DMS 273 (cell line): ENCODE measurements around the gene IGFL4.

Experiments
- DNase-seq: peaks from one replicate; lab custom pipeline; 2025; ENCODE audit not compliant: unreplicated experiment; lab: John Stamatoyannopoulos, UW

Gene IGFL4

DNA sequence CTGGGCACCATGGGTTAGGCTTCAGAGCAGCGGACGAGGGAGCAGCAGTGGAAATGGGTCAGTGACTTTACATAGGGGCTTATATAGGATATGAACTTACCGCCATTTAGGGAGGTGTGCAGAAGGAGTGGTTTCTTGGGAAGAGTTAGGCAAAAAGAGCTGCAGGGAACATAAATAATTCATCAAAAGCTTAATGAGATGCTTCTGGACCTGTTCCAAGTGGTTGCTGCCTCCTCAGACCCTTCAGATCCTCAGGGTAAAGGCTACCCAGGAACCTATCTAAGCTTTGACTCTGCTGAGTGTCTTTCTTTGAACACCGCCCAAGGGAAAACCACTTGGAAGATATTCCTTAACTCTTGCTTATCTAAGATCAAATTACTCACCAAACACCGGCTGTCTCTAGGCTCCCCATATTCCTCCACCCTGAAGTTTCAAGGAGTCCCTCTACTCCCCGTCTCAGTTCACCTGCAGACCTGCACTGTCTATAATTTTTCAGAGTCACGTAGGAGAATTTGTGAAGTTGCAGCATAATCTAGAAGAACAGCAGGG lies at the start of gene IGFL4:
Gene IGFL4 (minus strand): TSS at position 51 of the 549 bp plus-strand sequence. CDS start 40 bp downstream, at position 11.
- peak; percentile 51 for DNase-seq

DNA sequence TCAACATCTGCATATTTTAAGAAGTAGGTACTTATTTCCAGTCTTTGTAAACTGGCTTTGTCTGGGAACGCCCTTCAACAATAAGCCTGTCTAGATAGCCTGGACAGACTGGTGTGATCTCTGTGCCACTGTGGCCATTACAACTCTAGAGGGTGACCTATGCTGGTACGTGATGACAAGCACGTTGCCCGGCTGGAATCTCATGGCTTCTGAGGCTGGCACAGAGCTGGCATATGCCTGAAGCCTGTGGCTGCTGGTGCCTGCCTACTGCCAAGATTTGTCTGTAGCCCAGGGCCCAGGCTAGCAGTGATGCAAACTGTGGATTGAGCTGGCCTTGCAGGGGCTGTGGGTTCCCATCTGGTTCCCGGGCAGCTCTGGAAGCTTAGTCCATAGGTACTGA lies 49.6 kb upstream of the IGFL4 start:
- DNase-seq: no peak

DNA sequence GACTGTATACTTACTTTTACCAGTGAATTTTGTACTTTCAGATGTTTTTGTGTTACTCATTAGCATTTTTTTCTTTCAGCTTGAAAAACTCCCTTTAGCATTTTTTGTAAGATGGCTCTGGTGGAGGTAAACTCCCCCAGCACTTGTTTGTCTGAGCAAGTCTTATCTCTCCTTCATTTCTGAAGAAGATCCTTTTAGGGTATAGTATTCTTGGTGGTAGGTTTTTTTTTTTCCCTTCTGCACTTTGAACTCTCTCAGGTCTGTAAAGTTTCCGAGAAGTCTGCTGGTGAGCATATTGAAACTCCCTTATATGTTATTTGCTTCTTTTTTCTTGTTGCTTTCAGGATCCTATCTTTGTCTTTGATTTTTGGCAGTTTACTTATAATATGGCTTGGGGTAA lies 48.6 kb upstream of the IGFL4 start:
- no peak for DNase-seq

DNA sequence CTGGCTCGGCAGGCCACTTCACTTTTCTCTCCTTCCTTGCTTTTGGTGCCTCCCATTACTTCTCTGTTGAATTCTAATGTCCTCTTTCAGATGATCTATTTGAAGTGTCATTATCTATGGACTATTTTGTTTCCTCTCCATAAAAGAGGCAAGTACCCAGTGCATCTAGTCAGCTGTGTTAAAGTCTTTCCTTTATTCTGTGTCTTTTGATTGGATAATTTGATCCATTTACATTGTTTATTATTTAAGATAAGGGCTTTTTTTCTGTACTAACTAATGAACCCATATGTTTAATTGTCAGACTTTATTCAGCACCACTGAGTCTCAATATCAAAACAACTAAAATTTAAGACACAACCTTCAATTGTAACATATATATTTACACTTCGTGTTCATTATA lies 47.3 kb upstream of the IGFL4 start:
- no peak for DNase-seq

DNA sequence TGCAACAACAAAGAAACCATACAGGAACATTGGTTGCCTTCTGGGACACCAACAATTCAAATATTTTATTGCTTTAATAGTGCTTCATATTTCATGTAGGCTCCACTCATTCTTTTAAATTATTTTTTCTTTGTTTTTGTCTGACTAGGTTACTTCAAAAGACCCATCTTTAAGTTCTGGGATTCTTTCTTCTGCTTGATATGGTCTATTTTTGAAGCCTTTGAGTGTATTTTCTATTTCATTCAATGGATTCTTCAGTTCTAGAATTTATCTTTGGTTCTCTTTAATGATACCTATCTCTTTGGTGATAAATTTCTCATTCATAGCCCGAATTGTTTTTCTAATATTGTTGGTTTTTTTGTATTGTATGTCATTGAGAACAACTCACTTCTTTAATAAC lies 45.1 kb upstream of the IGFL4 start:
- no peak for DNase-seq

DNA sequence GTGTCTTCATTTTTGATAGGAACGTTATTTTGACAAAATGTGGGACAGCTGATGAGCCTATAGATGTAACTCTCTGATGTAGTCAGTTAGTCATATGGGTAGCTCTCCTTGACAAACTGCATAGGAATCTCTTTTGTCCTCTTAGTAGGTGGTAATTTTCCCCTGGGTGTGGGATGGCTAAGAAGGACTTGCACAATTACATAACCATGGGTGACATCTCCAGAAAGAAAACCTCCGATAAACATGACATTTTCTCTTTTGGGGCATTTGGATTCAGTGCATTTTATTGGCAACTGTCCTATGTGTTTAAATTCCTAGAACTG lies 41.9 kb upstream of the IGFL4 start:
- no peak for DNase-seq

DNA sequence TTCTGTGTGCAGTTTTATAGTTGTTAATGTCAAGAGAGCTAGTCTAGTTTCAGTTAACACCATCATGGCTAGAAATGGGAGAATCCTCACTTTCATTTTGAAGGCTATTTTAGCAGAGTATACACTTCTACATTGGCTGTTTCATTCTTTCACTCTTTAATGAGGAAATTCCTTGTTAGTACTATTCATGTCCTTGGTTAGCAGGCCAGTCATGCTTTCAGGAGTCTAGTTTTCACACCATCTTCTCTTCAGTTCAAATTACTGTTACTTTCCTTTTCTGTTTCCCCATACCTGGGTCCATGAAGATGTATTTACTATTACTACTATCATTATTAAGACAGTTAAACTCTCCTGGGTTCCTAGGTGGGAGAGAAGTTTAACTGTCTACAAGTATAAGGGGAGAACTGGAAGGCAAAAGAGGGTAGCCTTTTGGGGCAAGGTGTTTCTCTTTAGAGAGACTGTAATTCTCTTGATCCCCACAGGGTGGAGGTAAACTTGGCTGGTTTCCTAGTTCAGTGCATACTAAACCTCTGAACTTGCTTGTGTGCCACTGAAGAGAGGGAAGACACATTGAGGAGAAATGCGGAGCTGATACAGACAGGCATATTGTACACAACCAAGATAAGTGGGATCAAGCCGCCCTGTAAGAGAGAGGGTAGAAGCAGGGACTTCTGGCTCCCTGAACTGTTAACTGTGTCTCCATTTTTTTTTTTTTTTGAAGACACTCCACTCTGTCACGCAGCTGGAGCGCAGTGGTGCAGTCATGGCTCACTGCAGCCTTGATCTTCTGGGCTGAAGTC lies 41.3 kb upstream of the IGFL4 start:
- peak; percentile 72 for DNase-seq

DNA sequence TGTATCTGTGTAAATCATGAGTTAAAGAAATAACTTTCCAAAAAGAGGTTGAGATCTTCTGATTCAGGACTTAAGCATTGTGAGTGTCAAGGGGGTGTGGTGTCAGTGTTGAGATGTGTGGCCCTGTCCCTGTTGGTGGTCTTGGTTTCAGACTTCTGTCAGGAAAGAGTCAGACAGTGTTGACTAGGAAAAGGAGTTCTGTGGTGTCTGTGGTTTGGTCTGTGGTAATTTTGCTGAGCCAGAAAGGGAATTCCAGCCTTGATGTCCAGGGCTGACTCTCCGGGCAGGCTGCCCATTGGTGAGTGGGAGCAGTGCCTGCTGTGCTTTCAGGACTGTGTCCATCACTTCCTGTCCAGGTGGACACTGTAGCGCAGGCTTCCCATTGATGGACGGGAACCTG lies 39.8 kb upstream of the IGFL4 start:
- DNase-seq: no peak

DNA sequence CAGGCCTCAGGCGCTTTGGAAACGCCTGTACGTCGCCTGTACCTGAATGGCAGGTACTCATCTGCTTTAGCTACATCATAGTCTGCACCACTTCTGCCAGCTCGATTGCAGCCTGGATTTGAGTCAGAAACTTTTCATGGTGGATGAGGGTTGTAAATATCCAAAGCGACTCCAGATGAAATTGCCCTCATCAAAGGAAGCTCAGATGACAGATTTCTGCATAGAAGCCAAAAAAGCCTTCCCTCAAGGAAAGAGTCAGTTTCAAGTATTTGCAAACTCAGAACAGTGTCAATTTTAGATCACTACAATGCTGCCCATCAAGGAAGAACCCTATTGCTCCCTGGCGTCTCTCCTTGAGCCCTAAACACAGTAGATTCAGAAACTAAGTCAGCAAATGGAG lies 38.8 kb upstream of the IGFL4 start:
- no peak for DNase-seq

DNA sequence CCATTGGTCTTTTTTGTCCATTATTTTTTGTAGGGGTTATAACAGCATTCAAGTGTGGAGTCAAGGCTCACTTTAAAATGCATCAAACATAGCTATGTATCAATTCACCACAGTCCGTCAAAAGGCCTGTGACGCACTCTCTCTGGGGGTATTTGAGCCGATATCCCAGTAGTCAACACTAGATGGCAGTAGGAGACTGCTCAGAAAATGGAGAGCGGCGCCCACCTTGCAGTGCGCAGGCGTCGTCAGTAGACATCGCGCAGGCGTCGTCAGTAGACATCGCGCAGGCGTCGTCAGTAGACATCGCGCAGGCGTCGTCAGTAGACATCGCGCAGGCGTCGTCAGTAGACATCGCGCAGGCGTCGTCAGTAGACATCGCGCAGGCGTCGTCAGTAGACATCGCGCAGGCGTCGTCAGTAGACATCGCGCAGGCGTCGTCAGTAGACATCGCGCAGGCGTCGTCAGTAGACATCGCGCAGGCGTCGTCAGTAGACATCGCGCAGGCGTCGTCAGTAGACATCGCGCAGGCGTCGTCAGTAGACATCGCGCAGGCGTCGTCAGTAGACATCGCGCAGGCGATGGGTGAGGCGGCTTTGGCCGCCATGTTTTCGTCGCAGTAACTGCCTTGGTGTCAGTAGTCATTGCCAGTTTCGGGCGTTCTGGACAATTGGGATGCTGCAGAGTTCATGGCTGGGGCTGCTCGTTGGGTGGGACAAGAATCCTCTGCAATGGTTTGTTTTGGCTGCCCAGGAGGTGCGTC lies 38.0 kb upstream of the IGFL4 start:
- DNase-seq: peak; percentile 56

DNA sequence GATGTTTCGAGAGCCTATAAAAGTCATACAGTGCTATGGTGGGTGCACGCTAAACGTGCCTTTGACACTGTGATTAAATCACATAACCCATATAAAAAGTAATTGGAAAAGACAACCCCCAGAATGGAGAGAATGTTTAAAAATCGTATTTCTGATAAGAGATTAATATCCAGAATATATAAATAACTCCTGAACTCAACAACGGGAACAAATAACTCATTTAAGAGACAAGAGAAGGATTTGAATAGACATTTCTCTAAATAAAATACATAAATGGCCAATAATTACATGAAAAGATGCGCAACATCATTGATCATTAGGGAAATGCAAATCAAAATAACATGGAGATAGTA lies 37.0 kb upstream of the IGFL4 start:
- no peak for DNase-seq

DNA sequence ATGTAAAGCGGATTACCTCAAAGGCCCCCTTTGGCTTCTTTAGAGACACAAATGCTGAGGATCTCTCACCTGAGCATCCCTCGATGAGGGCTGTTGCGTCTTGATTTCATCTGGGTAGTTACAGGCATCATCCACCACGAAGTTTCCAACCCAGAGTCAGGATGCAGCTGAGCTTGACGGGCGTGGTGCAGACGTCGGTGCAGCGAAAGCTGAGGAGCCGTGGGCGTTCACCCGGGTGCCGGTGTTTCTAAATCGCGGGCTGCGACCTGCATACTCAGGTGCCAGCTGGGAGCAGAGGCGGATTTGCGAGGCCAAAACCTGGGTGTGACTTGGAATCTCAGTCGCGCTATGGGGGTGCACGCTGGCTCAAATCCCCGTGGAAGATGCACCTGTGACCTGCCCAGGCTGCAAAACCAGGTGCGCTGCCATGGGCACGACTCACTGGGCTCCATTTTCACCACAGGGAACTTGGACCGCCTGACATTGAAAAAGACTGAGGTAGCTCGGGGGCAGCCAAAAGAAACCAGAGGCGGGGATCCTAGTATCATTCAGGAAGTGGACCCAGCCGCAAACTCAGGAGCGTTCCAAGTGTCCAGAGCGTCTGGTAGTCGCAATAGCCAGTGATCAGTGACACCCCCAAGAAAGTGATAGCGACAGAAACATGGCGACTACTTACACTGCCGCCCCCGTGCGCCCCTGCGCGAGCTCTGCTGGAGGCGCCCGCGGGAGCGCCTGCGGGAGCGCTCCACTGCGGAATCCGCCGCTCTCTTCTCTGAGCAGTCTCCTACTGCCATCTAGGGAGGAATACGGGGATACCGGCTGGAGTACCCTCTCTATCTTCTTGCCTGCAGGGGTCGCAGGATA lies 36.4 kb upstream of the IGFL4 start:
- DNase-seq: peak; percentile 95

DNA sequence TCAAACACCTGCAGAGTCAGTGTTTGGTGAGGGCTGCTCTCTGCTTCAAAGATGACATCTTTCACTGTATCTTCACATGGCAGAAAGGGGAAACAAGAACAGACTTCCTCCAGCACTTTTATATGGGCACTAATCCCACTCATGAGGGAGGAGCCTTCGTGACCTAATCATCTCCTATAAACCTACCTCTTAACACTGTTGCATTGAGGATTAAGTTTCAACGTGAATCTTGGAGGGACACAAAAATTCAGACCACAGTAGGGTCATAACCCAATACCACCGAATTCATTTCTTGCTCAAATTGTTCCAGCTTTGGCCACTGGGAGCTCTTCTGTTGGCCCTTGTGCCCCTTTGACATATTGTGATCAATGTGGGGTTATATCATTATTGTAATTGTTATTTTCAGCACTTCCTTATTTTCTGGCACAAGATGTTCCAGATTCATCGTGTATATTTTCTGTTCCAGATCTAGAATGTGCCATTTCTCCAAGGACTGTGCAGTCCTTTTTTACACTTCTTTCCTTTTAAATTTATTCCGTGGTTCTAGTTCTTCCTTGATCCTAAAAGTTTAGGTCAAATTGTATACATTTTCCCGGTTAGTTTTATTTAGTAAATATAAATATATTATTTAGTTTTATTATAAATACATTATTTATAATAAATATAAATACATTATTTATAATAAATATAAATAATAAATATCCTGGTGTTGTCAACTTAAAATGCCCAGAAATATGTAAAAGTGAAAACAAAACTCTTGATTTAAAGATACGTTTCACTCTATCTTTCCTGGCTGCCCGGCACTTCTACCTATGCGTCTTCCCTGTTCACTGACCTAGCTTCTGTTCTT lies 35.5 kb upstream of the IGFL4 start:
- DNase-seq: peak; percentile 13

DNA sequence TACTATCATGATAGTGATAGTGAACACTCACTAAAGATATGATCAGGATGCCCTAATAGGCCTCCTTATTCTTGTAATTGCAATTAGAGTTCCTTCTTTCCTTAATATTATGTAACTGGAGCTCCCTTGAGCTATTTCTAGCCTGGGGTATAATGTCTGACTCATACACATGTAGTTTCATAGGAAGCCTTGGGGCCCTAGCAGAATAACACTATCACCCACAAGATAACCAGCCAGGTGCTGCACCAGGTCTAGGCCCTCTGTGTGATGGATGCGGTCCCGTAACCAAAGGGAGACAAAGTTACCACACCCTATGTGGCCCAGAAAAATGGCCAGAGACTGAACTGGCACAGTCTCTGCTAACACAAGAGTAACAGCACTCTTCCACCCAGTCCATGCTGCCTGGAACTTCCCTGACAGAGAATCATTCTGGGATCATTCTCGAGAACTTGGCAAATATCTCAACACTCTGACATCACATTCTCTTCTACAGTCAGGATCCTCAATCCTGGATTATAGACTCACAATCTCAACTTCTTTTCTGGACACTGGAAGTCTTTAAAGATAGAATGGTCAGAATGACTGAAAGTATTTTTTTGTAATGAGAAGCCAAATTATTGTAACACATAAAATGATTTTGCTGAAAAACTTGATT lies 32.6 kb upstream of the IGFL4 start:
- no peak for DNase-seq

DNA sequence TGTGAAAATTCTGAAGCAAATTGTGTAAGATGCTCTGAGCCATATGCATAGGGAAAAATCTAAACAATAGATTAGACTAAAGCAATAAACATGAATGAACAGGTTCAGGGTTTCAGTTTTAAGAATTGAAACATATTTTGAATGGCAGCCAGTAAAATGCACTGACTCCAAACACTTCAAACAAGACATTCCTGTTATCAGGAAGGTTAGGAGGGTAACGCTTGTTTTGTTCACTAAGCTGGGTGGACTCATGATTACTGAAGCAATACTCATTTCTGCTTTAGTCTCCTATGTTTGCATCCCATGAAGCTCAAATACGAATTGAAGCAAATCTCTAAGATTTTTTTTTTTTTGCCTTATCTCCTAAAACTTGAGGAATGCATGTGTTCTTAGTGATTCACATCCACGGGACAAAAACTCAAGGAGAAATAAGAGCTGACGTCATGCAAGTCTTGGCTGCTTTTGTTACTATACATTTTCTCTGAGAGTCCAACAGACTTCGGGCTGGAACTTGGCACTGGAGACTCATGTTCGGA lies 29.1 kb upstream of the IGFL4 start:
- peak; percentile 6 for DNase-seq

DNA sequence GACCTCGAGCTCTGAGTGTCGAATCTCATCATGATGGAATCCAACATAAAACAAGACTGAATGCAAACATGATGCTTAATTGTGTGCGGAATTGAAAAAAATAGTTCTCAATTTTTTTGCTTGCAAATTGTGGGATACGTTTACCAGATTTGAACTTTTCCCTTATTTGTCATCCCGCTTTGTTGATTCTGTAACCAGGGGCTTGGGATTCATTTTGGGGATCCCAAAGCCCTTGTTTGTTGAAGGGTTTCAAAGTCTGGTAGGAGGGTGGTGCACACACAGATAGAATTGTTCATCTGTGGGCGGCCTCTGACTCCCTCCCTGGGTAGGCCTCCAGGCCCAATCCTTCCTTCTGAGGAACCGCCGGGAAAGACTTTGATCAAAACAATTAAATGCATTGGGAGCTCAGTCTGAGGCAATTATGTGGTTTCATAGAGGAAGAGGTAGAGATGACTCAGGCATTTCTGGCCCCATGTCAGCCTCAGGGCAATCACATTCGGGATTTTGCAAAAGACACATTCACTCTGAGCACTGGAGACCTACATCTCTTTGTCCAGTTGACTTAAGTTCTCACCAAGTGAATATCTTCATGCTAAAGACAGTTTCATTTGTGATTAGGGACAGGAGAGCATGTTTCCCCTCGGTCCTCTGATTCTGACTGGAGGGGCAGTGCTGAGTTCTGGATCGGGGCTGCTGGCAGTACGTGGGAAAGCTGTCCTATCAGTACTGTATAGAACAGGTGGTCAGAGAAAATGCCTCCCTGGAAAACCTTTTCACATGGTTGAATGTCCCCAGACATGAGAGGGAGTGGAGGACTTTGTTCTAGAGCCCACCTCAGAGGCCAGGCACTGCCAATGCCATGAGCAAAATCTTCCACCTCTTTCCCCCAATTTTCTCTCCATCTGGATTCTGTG lies 27.8 kb upstream of the IGFL4 start:
- DNase-seq: no peak

DNA sequence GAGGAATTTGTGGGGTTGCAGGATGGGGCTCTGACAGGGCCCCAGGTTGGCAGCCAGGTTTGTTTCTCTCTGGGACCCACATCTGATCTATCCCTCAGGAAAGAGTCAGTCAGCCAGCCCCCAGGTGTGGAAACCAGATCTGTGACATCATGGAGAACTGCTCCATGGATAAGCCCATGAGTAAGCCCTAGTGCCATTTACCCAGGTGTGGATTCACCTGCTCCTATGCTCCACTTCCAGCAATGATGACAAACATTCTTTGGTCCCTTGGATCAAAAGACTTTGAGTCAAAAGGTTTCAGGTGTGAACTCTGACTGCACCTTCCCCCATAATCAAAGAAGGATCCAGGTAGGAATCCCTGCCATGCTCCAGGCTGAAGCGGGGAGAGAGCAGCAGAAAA lies 26.9 kb upstream of the IGFL4 start:
- no peak for DNase-seq

DNA sequence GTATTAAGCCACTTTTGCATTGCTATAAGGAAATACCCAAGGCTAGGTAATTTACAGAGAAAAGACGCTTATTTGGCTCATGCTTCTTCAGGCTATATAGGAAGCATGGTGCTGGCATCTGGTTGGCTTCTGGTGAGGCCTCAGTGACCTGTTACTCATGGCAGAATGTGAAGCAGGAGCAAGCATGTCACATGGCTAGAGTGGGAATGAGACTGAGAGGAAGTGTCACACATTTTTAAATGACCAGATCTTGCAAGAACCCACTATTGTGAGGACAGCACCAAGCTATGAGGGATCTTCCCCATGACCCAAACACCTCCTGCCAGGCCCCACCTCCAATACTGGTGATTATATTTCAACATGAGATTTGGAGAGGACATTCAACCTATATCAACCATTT lies 25.7 kb upstream of the IGFL4 start:
- DNase-seq: no peak
